Nephron progenitor cell (in vitro differentiated cells): ENCODE data around the gene PRCD.
A peak's percentile ranks its signal among the peaks of the same experiment; 100 is the strongest.

Source experiments
- DNase-seq: peaks from one replicate; pipeline ENCODE4 v3.0.0; 2021
- H3K27ac Mint-ChIP-seq: 2 replicates; pipeline ENCODE4 v1.8.0; 2021; ENCODE audit warnings: mild to moderate bottlenecking, moderate library complexity, mixed read lengths
- H3K27me3 Mint-ChIP-seq: 2 replicates; pipeline ENCODE4 v1.8.0; 2021; ENCODE audit warnings: mild to moderate bottlenecking, low read depth, mixed read lengths; ENCODE audit not compliant: poor library complexity
- H3K36me3 Mint-ChIP-seq: 2 replicates; pipeline ENCODE4 v1.8.0; 2021; ENCODE audit warnings: low read depth, mixed read lengths
- H3K4me1 Mint-ChIP-seq: 2 replicates; pipeline ENCODE4 v1.8.0; 2021; ENCODE audit warnings: mixed read lengths
- H3K4me3 Mint-ChIP-seq: 2 replicates; pipeline ENCODE4 v1.8.0; 2021; ENCODE audit warnings: mild to moderate bottlenecking, moderate library complexity, mixed read lengths
- H3K9me3 Mint-ChIP-seq: 2 replicates; pipeline ENCODE4 v1.8.0; 2021; ENCODE audit warnings: mild to moderate bottlenecking, moderate library complexity, mixed read lengths
- TF ChIP-seq, protein P1 (sequence below): fragments of 200-600 bp; sonication (generic); IDR thresholded peaks from 2 replicates; pipeline ENCODE4 v1.5.0; 2021; ENCODE audit warnings: antibody characterized with exemption

PRCD gene, protein sequence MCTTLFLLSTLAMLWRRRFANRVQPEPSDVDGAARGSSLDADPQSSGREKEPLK

GRCh38 chr17:76539631-76540271 is at the start of gene PRCD:
PRCD (plus strand) TSS chr17:76540044; CDS start chr17:76540142, 98 bp downstream.
- Mint-ChIP-seq H3K4me1 (peaks cover 70% of the 10 kb centered on the region), H3K27ac (no peak within 1 kb of the TSS)

DNA sequence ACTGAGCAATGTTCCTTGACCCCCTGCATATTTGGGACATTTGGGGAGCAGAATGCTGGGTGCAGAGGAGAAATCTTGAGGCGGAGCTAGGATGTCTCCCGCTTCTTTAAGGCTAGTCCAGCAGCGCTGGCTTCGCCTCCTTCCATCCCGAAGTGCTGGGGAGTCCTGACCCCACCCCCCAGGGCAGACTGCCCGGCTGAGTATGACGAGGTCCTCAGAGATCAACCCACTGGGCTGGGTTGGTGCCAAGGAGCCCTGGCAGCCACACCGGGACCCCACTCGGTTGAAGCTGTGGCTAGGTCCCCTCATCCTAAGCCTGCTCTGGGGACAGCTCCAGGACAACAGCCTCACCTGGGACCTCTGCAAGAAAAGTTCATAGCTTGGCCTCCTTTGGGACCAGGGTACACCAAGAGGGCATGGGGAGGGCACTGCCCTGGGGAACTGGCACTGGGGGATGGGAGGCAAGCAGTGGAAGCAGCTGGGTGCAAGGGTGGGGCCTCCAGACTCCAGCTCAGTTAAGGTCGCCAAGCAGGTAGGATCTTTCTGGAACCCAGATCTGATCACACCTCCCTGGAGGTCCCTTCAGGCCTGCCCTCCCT is 49.6 kb upstream of the PRCD start:
- TF ChIP-seq, protein P1, sequence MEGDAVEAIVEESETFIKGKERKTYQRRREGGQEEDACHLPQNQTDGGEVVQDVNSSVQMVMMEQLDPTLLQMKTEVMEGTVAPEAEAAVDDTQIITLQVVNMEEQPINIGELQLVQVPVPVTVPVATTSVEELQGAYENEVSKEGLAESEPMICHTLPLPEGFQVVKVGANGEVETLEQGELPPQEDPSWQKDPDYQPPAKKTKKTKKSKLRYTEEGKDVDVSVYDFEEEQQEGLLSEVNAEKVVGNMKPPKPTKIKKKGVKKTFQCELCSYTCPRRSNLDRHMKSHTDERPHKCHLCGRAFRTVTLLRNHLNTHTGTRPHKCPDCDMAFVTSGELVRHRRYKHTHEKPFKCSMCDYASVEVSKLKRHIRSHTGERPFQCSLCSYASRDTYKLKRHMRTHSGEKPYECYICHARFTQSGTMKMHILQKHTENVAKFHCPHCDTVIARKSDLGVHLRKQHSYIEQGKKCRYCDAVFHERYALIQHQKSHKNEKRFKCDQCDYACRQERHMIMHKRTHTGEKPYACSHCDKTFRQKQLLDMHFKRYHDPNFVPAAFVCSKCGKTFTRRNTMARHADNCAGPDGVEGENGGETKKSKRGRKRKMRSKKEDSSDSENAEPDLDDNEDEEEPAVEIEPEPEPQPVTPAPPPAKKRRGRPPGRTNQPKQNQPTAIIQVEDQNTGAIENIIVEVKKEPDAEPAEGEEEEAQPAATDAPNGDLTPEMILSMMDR = no peak
- DNase-seq = no peak
- Mint-ChIP-seq H3K36me3 (no peaks in the 10 kb centered on the region), H3K27me3 (peaks cover 6% of the 10 kb centered on the region), H3K27ac (no peak overlapping the region), H3K4me3 (no peak overlapping the region), H3K9me3 (no peaks in the 10 kb centered on the region), H3K4me1 (peaks cover 21% of the 10 kb centered on the region)

More at GRCh38 chr17:76539631-76540271, at the start of gene PRCD:
- DNase-seq = no peak
- Mint-ChIP-seq H3K36me3 (no peaks in the 10 kb centered on the region), H3K27me3 (peaks cover 84% of the 10 kb centered on the region), H3K4me3 (peak within 1 kb of the TSS; percentile 74), H3K9me3 (no peaks in the 10 kb centered on the region)
- TF ChIP-seq, protein P1 = no peak

DNA sequence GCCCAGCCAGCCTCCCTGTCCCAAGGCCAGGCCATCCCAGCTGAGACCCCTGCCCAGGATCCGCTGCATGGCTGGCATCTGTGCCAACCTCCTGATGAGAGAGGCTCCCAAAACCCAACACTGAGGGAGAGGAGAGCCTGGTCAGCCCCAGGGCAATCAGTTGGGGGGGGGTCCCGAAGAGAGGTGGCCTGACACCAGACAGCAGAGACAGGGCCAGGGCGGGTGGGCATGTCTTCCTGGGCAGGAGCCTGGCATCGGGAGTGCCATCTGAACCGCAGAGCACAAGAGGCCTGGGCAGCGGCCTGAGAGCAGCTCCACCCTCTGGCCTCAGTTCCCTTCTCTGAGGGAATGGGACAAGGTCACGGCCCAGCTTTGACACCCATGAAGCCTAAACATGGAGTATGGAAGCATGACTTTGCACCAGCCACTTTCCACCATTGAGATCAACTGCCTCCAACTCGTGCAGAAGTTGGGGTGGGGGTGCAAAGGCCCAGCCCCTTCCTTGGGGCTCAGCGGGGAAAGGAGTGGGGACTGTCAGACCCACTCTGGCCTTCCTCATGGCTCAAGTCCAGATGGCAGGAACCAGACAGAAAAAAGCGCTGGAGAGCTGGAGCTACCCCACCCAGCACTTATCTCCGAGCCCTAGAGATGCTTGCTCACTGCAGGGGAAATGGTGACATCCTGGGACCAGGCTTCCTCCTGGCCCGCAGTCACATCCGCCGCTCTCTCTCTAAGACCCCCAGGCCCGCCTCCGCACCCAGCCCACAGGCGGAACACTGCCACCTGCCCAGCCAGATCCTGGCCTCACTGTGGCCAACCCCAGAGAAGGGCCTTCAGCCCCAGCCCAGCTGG is 48.3 kb upstream of the PRCD start:
- Mint-ChIP-seq H3K4me1 (peaks cover 21% of the 10 kb centered on the region), H3K9me3 (no peaks in the 10 kb centered on the region), H3K27ac (no peak overlapping the region), H3K4me3 (no peak overlapping the region), H3K36me3 (no peaks in the 10 kb centered on the region), H3K27me3 (peaks cover 11% of the 10 kb centered on the region)
- TF ChIP-seq, protein P1 = no peak
- no peak for DNase-seq

- Mint-ChIP-seq H3K27ac (no peak overlapping the region), H3K9me3 (no peaks in the 10 kb centered on the region), H3K27me3 (peaks cover 14% of the 10 kb centered on the region), H3K36me3 (no peaks in the 10 kb centered on the region), H3K4me3 (peak overlapping the region; percentile 21), H3K4me1 (peaks cover 28% of the 10 kb centered on the region)
- TF ChIP-seq, protein P1 = no peak
- no peak for DNase-seq
These were observed 47.5 kb upstream of the PRCD start for GRCh38 chr17:76492123-76492988.

DNA sequence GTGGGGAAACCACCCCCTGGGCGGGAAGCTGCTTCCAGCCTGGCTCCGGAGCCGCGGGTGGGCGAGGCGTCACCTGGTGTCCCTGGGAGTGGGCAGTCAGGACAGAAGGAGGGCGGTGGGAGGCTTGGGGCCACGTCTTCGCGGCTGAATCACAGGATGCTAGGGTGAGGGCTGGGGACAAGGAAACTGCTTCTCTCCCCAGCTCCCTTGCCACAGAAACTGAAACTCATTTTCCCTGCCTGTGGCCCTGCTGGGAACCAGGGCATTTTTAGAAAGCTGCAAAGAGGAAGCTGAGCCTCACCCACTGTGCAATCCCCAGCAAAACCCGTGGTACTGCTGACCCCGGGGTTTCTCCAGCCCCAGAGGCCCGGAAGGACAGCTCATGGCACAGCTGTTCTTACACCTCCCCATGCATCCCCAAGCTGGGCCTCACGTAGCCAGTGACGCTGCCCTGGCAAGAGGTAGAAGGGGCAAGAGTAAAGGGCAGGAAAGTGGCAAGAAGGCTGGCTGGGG is 46.8 kb upstream of the PRCD start:
- H3K9me3 Mint-ChIP-seq = no peaks in the 10 kb centered on the region
- peak overlapping the region; percentile 68 for H3K27ac Mint-ChIP-seq
- no peak for DNase-seq
- peaks cover 14% of the 10 kb centered on the region for H3K27me3 Mint-ChIP-seq
- TF ChIP-seq, protein P1 = no peak
- H3K4me3 Mint-ChIP-seq = no peak overlapping the region
- peaks cover 35% of the 10 kb centered on the region for H3K4me1 Mint-ChIP-seq
- no peaks in the 10 kb centered on the region for H3K36me3 Mint-ChIP-seq
